NCI-H2107 treated with DMSO at 0.1 percent for 48 hours (cell line): ENCODE data around the gene MMRN2.
"Not testable (repeated sequence)": the region's sequence is repeated elsewhere in the genome, so short reads cannot be mapped to it uniquely, and the experiment has no call there.

Experiments used
- DNase-seq: peaks from one replicate; lab custom pipeline; 2025; ENCODE audit not compliant: unreplicated experiment; lab: John Stamatoyannopoulos, UW

MMRN2 gene

DNA sequence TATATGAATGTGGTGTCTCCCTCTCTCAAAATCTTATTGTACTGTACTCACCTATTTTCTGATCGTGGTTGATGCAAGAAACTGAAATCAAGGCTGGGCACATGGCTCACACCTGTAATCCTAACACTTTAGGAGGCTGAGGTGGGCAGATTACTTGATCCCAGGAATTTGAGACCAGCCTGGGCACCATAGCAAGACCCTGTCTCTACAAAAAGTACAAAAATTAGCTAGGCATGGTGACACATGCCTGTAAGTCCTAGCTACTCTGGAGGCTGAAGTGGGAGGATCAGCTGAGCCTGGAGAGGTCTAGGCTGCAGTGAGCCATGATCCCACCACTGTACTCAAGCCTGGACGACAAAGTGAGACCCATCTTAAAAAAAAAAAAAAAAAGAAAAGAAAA lies 16.0 kb downstream of the MMRN2 start:
- DNase-seq = no peak

- no peak for DNase-seq
Observed at GRCh38 chr10:86940677-86941076, 16.7 kb downstream of the MMRN2 start.

DNA sequence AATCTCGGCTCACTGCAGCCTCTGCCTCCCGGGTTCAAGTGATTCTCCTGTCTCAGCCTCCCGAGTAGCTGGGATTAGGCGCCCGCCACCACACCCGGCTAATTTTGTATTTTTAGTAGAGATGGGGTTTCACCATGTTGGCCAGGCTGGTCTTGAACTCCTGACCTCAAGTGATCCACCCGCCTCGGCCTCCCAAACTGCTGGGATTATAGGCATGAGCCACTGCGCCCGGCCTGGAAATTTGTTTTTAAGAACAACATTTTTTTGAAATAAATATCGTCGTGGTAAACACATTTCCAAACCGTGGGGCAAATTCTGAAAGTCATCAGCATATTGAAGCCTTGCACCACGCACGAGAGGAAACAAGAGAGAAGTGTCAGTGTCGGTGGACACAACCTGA lies 17.3 kb downstream of the MMRN2 start:
- not testable (repeated sequence) for DNase-seq

GRCh38 chr10:86938260-86938659 lies 19.2 kb downstream of the MMRN2 start:
- no peak for DNase-seq

DNA sequence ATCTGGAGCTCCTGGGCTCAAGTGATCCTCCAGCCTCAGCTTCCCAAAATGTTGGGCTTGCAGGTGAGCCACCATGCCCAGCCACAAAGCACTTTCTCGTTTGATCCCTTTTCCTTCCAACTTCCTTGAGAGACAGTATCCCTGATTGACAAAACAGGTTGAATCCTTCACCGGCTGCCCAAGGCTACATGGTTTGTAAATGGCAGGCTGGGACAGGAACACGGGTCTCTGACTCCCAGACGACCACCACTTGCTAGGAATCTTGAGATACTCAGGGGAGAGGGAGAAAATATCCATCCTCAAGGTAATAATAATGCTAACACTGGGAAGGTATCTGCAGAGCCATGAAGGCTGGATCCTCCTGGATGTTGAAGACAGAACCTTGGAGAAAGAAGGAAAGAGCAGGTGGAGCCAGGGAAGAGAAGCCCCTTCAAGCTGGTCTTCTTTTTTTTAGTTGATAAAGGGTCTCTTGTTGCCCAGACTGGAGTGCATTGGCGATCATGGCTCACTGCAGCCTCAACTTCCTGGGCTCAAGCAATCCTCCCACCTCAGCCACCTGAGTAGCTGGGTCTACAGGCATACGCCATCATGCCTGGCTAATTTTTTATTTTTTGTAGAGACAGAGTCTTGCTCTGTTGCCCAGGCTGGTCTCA lies 19.8 kb downstream of the MMRN2 start:
- no peak for DNase-seq

- DNase-seq = no peak
Observed at GRCh38 chr10:86936661-86937501, 20.5 kb downstream of the MMRN2 start.

DNA sequence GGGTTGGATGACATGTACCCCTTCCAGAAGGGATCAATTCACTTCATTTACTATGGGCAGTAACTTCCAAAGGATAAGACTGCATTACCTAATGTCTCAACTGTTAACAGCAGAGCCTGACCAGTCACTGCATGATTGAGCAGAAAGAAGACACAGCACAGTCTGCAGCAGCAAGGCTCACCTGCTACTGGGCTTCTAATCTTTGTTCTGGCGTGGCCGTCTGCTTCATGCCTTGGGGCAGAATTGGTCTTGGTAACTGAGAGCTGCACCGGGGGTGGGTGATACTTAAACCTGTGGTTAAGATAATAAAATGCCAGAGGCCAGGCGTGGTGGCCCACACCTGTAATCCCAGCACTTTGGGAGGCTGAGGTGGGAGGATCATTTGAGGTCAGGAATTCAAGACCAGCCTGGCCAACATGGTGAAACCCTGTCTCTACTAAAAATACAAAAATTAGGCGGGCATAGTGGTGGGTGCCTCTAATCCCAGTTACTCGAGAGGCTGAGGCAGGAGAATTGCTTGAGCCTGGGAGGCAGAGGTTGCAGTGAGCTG lies 23.2 kb downstream of the MMRN2 start:
- DNase-seq = not testable (repeated sequence)

- no peak for DNase-seq
Observed at GRCh38 chr10:86932674-86933073, 24.7 kb downstream of the MMRN2 start.

DNA sequence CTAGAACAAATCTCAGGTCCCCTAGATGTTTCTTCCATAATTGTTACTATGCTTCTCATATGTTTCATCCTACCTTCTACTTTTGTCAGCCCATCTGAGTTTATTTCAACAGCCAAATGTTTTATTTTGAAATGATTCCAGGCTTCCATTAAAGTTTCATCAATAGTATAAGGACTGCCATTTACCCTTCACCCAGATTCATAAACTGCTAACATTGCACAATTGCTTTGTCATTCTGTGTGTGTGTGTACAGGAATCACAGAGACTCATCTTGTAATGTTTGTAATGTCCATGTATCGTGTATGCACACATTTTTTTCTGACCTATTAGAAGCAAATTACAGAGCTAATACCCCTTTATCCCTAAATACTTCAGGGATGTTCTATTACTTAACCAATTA lies 25.5 kb downstream of the MMRN2 start:
- no peak for DNase-seq

DNA sequence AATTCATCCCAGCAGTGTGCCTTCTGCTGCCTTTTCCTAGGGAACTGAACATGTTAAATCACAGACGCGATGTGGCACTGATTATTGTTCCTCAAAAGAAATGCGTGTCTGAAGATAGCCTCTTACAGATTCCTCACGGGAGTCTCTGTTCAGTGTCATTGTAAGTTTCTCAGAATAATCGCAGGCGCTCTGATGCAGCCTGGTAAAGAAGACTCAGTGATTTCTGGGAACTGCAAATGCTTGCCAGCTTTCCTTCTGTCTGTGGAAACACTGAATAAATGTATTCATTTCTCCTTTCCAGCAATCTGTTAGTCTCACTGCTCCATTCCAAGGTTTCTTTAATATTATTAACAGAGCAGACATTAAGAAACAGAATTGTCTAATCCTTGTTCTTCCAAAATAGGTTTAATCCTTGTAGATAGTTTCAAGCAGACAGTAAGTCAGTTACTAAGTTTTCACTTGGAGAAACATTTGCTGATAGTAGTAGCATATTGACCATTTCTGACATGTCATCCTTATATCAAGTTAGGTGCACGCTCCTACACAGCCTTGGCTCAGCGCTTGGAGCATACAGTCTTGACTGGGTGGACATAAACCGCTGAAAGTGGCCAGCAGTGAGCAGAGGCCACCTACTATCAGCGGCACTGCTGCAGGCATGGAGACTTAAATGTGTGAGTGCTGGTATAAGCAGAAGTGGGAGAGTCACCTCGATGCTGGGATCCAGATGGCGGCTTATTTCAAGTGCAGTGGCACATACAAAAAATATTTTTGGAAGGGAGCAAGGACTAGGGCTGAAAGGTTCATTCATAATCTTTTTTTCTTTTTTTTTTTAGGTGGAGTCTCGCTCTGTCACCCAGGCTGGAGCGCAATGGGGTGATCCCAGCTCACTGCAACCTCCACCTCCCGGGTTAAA lies 27.7 kb downstream of the MMRN2 start:
- DNase-seq = no peak

DNA sequence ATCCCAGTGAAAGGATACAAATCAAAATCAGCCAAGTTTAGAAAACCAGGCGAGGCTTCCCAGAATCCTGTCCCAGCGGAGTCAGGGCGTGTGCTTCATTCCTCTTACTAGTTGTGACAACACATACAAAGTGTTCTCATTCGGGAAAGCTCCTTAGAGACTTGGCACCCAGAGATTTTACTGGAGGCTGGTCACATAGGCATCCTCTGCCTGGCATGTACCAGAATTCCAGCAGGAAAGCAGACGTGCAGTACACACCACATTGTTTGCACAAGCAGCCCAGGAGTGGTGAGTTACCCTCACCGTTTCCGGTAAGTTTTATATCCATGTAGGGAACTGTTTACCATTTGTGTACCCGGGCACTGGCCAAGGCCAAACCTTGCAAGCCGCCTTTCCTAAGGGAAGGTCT lies 34.9 kb downstream of the MMRN2 start:
- DNase-seq = no peak

- no peak for DNase-seq
Observed at GRCh38 chr10:86918022-86918471, 39.4 kb downstream of the MMRN2 start.

- no peak for DNase-seq
Observed at GRCh38 chr10:86914734-86915133, 42.7 kb downstream of the MMRN2 start.

DNA sequence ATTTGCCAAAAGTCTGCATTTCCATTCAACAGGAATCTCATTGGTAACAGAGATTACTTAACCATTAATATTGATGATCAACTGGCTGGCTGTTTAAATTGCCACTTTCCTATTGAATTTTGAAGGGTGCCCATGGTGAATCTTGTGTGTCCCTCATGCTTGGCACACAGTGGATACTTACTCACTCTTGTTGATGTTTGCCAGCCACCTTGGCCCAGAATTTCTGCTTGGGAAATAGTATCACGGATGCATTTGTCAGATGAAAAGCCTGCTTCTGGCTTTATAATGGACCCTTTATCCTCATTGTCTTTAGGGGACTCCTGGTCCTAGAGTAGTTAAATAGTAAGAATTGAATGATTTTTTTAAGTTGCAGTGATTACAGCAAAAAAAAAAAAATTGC lies 52.0 kb downstream of the MMRN2 start:
- DNase-seq = no peak

GRCh38 chr10:86904600-86904999 lies 52.8 kb downstream of the MMRN2 start:
- no peak for DNase-seq

DNA sequence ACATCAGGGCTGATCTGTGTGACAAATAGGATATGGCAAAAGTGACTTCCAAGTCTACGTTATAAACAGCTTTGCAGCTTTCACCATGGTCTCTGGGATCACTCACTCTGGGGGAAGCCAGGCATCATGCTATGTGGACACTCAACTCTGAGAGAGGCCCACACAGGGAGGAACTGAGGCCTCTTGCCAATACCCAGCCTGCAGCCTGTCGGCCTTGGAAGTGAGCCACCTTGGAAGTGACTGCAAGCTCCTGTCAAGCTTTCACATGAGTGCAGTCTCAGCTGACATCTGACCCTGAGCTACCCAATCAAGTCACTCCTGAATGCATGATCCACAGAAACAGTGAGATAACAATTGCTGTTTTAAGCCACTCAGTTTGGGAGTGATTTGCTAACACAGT lies 56.5 kb downstream of the MMRN2 start:
- no peak for DNase-seq

- DNase-seq = peak; percentile 31
Observed at GRCh38 chr10:86899670-86900276, 57.6 kb downstream of the MMRN2 start.

GRCh38 chr10:86899132-86899531 lies 58.3 kb downstream of the MMRN2 start:
- DNase-seq = no peak

- DNase-seq = no peak
Observed at GRCh38 chr10:86898511-86898910, 58.9 kb downstream of the MMRN2 start.

- no peak for DNase-seq
Observed at GRCh38 chr10:86889997-86890396, 67.4 kb downstream of the MMRN2 start.
